ENCODE data around the gene ZGPAT.

- TF ChIP-seq ZFX (IDR thresholded peaks at IDR 0.05; ENCODE audit: borderline replicate concordance) = no peak
- no peak for TF ChIP-seq CTCF (IDR thresholded peaks at IDR 0.05)
Observed at GRCh38 chr20:63695424-63696305, 12.2 kb upstream of the ZGPAT start.
